HCT116 (cell line): ENCODE results near the gene TANGO6. TPM values are rescaled to one million over a fixed set of nuclear protein-coding genes. Genes with fewer than 3 reads are reported as not detected.

Experiments used
- ATAC-seq: fragments of 200-7000 bp; cut with Tn5 transposase; 2 replicates; pipeline ENCODE4 v1.9.1; 2020; ENCODE audit warnings: mild to moderate bottlenecking, moderate library complexity
- BruUV-seq: library from RNA; stranded (reverse); fragments of 400-500 nt; replicated peaks from 2 replicates; lab custom pipeline; 2021; lab: Mats Ljungman, UMichigan
- CTCF ChIA-PET: fragments of 300-600 bp; sonication (Branson Sonifier 250); formaldehyde crosslinking; loops from one replicate; lab custom pipeline; 2021; ENCODE audit warnings: antibody characterized with exemption; lab: Charles Lee
- POLR2A ChIA-PET: fragments of 300-600, 350-600 bp; sonication (Branson Sonifier 250); formaldehyde crosslinking; loops from one replicate; lab custom pipeline; 2021; ENCODE audit warnings: antibody characterized with exemption; lab: Charles Lee
- RAD21 ChIA-PET, 2 experiments: fragments of 300-600 bp; sonication (Branson Sonifier 250); formaldehyde crosslinking; loops; one replicate each; lab custom pipeline; 2023; ENCODE audit warnings: low total read pairs in 2 of 2; ENCODE audit not compliant: uncharacterized antibody in 2 of 2, unreplicated experiment in 2 of 2, low non-redundant PET in 1 of 2; lab: Charles Lee
- DNase-seq: peaks from one replicate; pipeline ENCODE4 v3.0.0-alpha.2; 2010; ENCODE audit warnings: low read depth, low spot score
- H2AFZ ChIP-seq: fragments of 200-600 bp; shearing (Covaris generic), sonication (generic); 2 replicates; pipeline ENCODE4 v1.6.1; 2017; ENCODE audit warnings: low read depth, mixed run types, mixed read lengths, antibody characterized with exemption, low read length; ENCODE audit not compliant: poor library complexity, severe bottlenecking
- H3K27ac ChIP-seq: 2 replicates; pipeline ENCODE4 v1.5.1; 2012; ENCODE audit warnings: low read depth, low read length
- H3K27me3 ChIP-seq: fragments of 200-600 bp; sonication (generic); 2 replicates; pipeline ENCODE4 v1.6.1; 2016; ENCODE audit warnings: mixed run types, low read length, mixed read lengths; ENCODE audit not compliant: insufficient read depth
- H3K36me3 ChIP-seq, 2 experiments: fragments of 200-500 bp in 1 of 2; fragments of 200-600 bp in 1 of 2; sonication (Bioruptor generic) in 1 of 2; sonication (generic) in 1 of 2; 2 replicates each; pipeline versions ENCODE4 v1.5.1 to v1.6.1; 2014 to 2016; ENCODE audit warnings: low read length in 2 of 2, inconsistent platforms in 1 of 2, mixed read lengths in 1 of 2, mixed run types in 1 of 2; ENCODE audit not compliant: insufficient read depth in 2 of 2, control insufficient read depth in 1 of 2
- H3K4me1 ChIP-seq, 2 experiments: fragments of 200-600 bp in 1 of 2; sonication (generic) in 1 of 2; 2 replicates each; pipeline versions ENCODE4 v1.5.1 to v1.6.1; 2012 to 2017; ENCODE audit warnings: low read length in 2 of 2, inconsistent platforms in 1 of 2, mild to moderate bottlenecking in 1 of 2, mixed read lengths in 1 of 2, mixed run types in 1 of 2, moderate library complexity in 1 of 2; ENCODE audit not compliant: insufficient read depth in 2 of 2, control insufficient read depth in 1 of 2
- H3K4me2 ChIP-seq: fragments of 200-600 bp; sonication (generic); 2 replicates; pipeline ENCODE4 v1.6.1; 2017; ENCODE audit warnings: mixed run types, low read length, mixed read lengths
- H3K4me3 ChIP-seq, 2 experiments: fragments of 200-600 bp in 1 of 2; sonication (generic) in 1 of 2; replicated peaks in 1 of 2; 2 replicates each; pipeline ENCODE4 v1.5.1; 2011 to 2016; ENCODE audit warnings: low read length in 2 of 2, control low read depth in 1 of 2, low read depth in 1 of 2, mild to moderate bottlenecking in 1 of 2, mixed read lengths in 1 of 2, mixed run types in 1 of 2
- H3K79me2 ChIP-seq: fragments of 200-600 bp; sonication (generic); 2 replicates; pipeline ENCODE4 v1.6.1; 2017; ENCODE audit warnings: mild to moderate bottlenecking, mixed run types, low read length, moderate library complexity, mixed read lengths; ENCODE audit not compliant: insufficient read depth
- H3K9ac ChIP-seq: fragments of 200-600 bp; sonication (generic); 2 replicates; pipeline ENCODE4 v1.6.1; 2016; ENCODE audit warnings: low read length, mixed read lengths
- H3K9me2 ChIP-seq: fragments of 200-600 bp; sonication (generic), shearing (Covaris generic); 2 replicates; pipeline ENCODE4 v1.6.1; 2017; ENCODE audit warnings: mixed run types, mild to moderate bottlenecking, moderate library complexity; ENCODE audit not compliant: insufficient read depth
- H3K9me3 ChIP-seq, 2 experiments: fragments of 200-500 bp in 1 of 2; fragments of 200-600 bp in 1 of 2; sonication (Bioruptor generic) in 1 of 2; sonication (generic) in 1 of 2; 2 replicates each; pipeline ENCODE4 v1.6.1; 2014 to 2017; ENCODE audit warnings: low read length in 2 of 2, mixed read lengths in 2 of 2, inconsistent platforms in 1 of 2, low read depth in 1 of 2, mild to moderate bottlenecking in 1 of 2, mixed run types in 1 of 2, moderate library complexity in 1 of 2; ENCODE audit not compliant: control insufficient read depth in 1 of 2, insufficient read depth in 1 of 2
- H4K20me1 ChIP-seq: fragments of 200-600 bp; sonication (generic), shearing (Covaris generic); 2 replicates; pipeline ENCODE4 v1.6.1; 2017; ENCODE audit warnings: mixed run types, mild to moderate bottlenecking, moderate library complexity; ENCODE audit not compliant: insufficient read depth
- CBX3 ChIP-seq: IDR thresholded peaks from 2 replicates; pipeline ENCODE4 v1.6.1; 2012; ENCODE audit warnings: low read depth
- CEBPB ChIP-seq: IDR thresholded peaks from 2 replicates; pipeline ENCODE4 v1.6.1; 2012; ENCODE audit warnings: low read depth
- ELF1 ChIP-seq: IDR thresholded peaks from 2 replicates; pipeline ENCODE4 v1.6.1; 2012; ENCODE audit warnings: low read depth, borderline replicate concordance
- EZH2 ChIP-seq: fragments of 200-600 bp; sonication (generic); IDR thresholded peaks from 2 replicates; pipeline ENCODE4 v1.6.1; 2017; ENCODE audit warnings: antibody characterized with exemption, mixed run types
- FOSL1 ChIP-seq: IDR thresholded peaks from 2 replicates; pipeline ENCODE4 v1.6.1; 2012; ENCODE audit warnings: low read depth
- POLR2A ChIP-seq: IDR thresholded peaks from 2 replicates; pipeline ENCODE4 v1.7.0; 2011; ENCODE audit warnings: borderline replicate concordance; ENCODE audit not compliant: insufficient read depth, insufficient read length; ENCODE audit errors: extremely low read depth
- POLR2AphosphoS5 ChIP-seq: IDR thresholded peaks from 2 replicates; pipeline ENCODE4 v1.6.1; 2011; ENCODE audit warnings: mild to moderate bottlenecking, low read depth, low read length, moderate library complexity
- RAD21 ChIP-seq: IDR thresholded peaks from 2 replicates; pipeline ENCODE4 v1.6.1; 2012; ENCODE audit warnings: low read depth, mild to moderate bottlenecking
- SIN3A ChIP-seq: IDR thresholded peaks from 2 replicates; pipeline ENCODE4 v1.6.1; 2012; ENCODE audit warnings: low read depth
- SRF ChIP-seq: IDR thresholded peaks from 2 replicates; pipeline ENCODE4 v1.6.1; 2012; ENCODE audit warnings: low read depth
- TCF7L2 ChIP-seq: IDR thresholded peaks from 2 replicates; pipeline ENCODE4 v1.7.0; 2011; ENCODE audit warnings: borderline replicate concordance, inconsistent platforms; ENCODE audit not compliant: insufficient read depth, insufficient read length; ENCODE audit errors: extremely low read depth
- ZNF274 ChIP-seq: fragments of 200-500 bp; sonication (Bioruptor generic); IDR thresholded peaks from 2 replicates; pipeline ENCODE4 v1.6.1; 2014; ENCODE audit warnings: mild to moderate bottlenecking, low read depth, low read length, inconsistent platforms
- intact Hi-C: fragments of 100-400 bp; cut with micrococcal nuclease; formaldehyde crosslinking; loops from 2 replicates; pipeline ENCODE4 v1.10.0; 2022
- total RNA-seq: library from RNA; stranded (reverse); gene quantifications from one replicate; pipeline ENCODE4 v1.2.1, GENCODE V29; 2021; ENCODE audit not compliant: unreplicated experiment
- TF ChIP-seq, protein P1 (sequence below): IDR thresholded peaks from 2 replicates; pipeline ENCODE4 v1.6.1; 2012; ENCODE audit warnings: low read depth
- TF ChIP-seq, protein P2 (sequence below), 3 experiments: fragments of 200-600 bp in 1 of 3; sonication (generic) in 1 of 3; IDR thresholded peaks in 2 of 3; conservative IDR thresholded peaks in 1 of 3; 2 replicates each; pipeline ENCODE4 v1.5.1; 2012 to 2017; ENCODE audit warnings: low read depth in 2 of 3, low read length in 2 of 3, antibody characterized with exemption in 1 of 3, borderline replicate concordance in 1 of 3, control low read depth in 1 of 3, mild to moderate bottlenecking in 1 of 3, mixed read lengths in 1 of 3, mixed run types in 1 of 3, moderate library complexity in 1 of 3; ENCODE audit not compliant: insufficient read depth in 1 of 3

The TANGO6 gene
- total RNA-seq, 1 experiment from 2014 or later = 16.4 TPM

DNA sequence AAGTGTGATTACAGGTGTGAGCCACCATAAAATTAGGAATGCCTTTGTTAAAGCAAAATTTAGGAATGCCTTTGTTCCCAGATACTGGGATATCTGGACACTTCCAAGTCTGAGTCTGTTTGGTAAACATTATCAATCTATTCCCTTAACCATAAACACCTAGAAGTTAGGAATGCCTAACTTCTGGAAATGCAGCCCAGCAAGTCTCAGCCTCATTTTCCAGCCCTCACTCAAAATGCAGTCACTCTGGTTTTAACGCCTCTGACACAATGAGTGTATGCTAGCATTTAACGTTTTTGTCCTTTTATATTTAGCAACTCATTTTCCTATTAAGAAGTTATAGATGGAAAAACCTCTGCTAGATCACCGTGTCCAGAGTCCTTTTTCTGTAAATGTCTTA lies 227.7 kb downstream of the TANGO6 start (continued):
- TF ChIP-seq, protein P1, sequence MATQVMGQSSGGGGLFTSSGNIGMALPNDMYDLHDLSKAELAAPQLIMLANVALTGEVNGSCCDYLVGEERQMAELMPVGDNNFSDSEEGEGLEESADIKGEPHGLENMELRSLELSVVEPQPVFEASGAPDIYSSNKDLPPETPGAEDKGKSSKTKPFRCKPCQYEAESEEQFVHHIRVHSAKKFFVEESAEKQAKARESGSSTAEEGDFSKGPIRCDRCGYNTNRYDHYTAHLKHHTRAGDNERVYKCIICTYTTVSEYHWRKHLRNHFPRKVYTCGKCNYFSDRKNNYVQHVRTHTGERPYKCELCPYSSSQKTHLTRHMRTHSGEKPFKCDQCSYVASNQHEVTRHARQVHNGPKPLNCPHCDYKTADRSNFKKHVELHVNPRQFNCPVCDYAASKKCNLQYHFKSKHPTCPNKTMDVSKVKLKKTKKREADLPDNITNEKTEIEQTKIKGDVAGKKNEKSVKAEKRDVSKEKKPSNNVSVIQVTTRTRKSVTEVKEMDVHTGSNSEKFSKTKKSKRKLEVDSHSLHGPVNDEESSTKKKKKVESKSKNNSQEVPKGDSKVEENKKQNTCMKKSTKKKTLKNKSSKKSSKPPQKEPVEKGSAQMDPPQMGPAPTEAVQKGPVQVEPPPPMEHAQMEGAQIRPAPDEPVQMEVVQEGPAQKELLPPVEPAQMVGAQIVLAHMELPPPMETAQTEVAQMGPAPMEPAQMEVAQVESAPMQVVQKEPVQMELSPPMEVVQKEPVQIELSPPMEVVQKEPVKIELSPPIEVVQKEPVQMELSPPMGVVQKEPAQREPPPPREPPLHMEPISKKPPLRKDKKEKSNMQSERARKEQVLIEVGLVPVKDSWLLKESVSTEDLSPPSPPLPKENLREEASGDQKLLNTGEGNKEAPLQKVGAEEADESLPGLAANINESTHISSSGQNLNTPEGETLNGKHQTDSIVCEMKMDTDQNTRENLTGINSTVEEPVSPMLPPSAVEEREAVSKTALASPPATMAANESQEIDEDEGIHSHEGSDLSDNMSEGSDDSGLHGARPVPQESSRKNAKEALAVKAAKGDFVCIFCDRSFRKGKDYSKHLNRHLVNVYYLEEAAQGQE = no peak
- no peak for TF ChIP-seq TCF7L2
- TF ChIP-seq SIN3A = no peak
- no peak for TF ChIP-seq POLR2AphosphoS5
- no peak for TF ChIP-seq ELF1
- TF ChIP-seq POLR2A = no peak

DNA sequence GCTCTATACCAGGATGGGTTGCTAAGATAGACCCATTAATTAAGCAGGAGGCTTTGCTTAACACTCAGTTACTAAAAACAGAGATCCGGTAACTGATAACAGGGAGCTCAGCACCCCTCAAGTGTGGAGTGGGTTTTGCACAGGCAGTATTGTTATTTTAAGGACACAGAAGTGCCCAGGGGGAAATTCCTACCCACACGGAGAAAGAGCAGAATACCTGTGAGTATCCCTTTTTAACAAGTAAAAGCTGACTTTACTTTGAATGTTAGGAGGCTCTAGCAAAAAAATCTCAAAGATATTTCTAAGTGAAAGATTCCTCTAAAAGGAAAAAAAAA lies 229.3 kb downstream of the TANGO6 start:
- BruUV-seq = no TSS peak
- H3K79me2 ChIP-seq = no peaks in the 10 kb centered on the region
- CTCF ChIA-PET = interaction anchor here (1.0 to 2.5 kb wide), 5 partner anchors 11 to 78 kb away, joined by 3 to 11 read pairs (median 4); no protein-coding TSS in a partner anchor
- H3K4me2 ChIP-seq = peak overlapping the region; percentile 78
- RAD21 ChIA-PET = interaction anchor here (0.6 to 1.0 kb wide), 2 partner anchors 83 to 237 kb away, joined by 3 to 7 read pairs; no protein-coding TSS in a partner anchor
- peaks cover 75 to 96% of the 10 kb centered on the region in 2 experiments for H3K4me1 ChIP-seq
- H3K9me2 ChIP-seq = no peaks in the 10 kb centered on the region
- no peaks in the 10 kb centered on the region for H3K36me3 ChIP-seq
- no peaks in the 10 kb centered on the region for H3K9me3 ChIP-seq
- peak overlapping the region; percentile 1 to 22 for H3K4me3 ChIP-seq
- no peaks in the 10 kb centered on the region for H4K20me1 ChIP-seq
- intact Hi-C loops = loop anchor here (2.0 kb wide), 1 partner anchor 80 kb away; no protein-coding TSS in a partner anchor
- POLR2A ChIA-PET = interaction anchor here (0.9 to 3.2 kb wide), 21 partner anchors 8 to 162 kb away, joined by 3 to 30 read pairs (median 5); partner anchors contain the start of gene HAS3
- H3K27me3 ChIP-seq = no peaks in the 10 kb centered on the region
- H3K9ac ChIP-seq = peak overlapping the region; percentile 61
- no peak for TF ChIP-seq ZNF274
- TF ChIP-seq, protein P2, sequence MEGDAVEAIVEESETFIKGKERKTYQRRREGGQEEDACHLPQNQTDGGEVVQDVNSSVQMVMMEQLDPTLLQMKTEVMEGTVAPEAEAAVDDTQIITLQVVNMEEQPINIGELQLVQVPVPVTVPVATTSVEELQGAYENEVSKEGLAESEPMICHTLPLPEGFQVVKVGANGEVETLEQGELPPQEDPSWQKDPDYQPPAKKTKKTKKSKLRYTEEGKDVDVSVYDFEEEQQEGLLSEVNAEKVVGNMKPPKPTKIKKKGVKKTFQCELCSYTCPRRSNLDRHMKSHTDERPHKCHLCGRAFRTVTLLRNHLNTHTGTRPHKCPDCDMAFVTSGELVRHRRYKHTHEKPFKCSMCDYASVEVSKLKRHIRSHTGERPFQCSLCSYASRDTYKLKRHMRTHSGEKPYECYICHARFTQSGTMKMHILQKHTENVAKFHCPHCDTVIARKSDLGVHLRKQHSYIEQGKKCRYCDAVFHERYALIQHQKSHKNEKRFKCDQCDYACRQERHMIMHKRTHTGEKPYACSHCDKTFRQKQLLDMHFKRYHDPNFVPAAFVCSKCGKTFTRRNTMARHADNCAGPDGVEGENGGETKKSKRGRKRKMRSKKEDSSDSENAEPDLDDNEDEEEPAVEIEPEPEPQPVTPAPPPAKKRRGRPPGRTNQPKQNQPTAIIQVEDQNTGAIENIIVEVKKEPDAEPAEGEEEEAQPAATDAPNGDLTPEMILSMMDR (IDR thresholded peaks at IDR 0.05 in 2 of 3, conservative IDR thresholded peaks at IDR 0.05 in 1 of 3; ENCODE audit: borderline replicate concordance in 1 of 3, insufficient read depth in 1 of 3, low read depth in 2 of 3, low read length in 2 of 3) = no peak
- TF ChIP-seq RAD21 = no peak
- TF ChIP-seq ELF1 = no peak
- TF ChIP-seq CBX3 = no peak
- TF ChIP-seq CEBPB = 0 out of 2 replicates have a peak, but pooled peaks have one; percentile 15
- no peak for TF ChIP-seq EZH2
- no peak for TF ChIP-seq SRF
- 0 out of 2 replicates have a peak, but pooled peaks have one; percentile 6 for TF ChIP-seq FOSL1
- ATAC-seq (no peak), DNase-seq (no peak)
- H3K27ac ChIP-seq = peak overlapping the region; percentile 79
- H2AFZ ChIP-seq = no peak overlapping the region
